ENCODE results near the gene ESYT2. TPM values are rescaled to one million over a fixed set of nuclear protein-coding genes. Genes with fewer than 3 reads are reported as not detected.

ESYT2 gene
- total and polyA plus RNA-seq, 9 of the 15 experiments (the other 6 are each of a cell fraction or from before 2014, with no cell fraction given): 5.8 to 86.9 (median 64.7) TPM

DNA sequence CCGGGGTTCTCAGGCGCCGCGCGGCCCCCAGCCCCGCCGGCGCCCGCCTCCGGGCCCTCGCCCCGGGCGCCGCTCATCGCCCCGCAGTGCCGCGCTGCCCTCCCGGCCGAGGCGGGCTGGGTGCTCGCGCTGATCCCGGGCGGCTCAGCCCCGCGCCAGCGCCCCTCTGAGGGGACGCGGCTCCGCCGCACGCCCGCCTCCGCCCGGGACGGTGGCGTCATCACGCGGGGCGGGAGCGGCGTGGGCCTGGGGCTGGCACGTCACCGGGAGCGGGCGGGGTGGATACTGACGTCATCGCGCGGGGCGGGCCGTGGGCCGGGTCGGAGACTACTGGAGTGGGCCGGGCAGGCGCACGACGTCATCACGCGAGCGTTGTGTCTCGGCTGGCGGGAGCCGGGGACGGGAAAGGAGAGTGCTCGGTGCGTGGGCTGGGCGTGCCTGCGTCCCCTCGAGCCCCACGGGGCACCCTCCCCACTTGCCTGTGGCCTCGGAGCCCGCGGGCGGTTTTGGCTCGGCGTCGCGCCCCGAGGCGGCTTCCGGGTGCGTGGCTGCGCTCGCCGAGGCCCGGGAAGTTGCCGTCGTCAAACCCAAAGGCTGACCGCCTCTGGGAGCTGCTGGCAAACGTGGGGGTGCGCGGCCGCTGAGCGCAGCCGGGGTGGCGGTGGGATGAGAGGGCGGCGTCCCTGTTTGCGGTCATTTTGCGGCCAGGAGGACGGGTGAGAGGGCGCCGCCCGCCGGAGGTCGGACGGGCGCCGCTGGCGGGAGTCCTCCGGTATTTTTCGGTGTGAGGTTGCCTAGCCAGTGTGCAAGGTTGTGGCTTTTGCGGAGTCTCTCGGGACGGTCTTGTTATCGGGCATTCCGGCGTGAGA lies at the start of gene ESYT2 (continued):
- TF ChIP-seq IRF2 (CRISPR knock-in tag; IDR thresholded peaks at IDR 0.05): no peak
- no peak for TF ChIP-seq ZNF668 (CRISPR knock-in tag; IDR thresholded peaks at IDR 0.05)
- TF ChIP-seq MTF1 (CRISPR knock-in tag; IDR thresholded peaks at IDR 0.05; ENCODE audit: borderline replicate concordance): no peak
- TF ChIP-seq SRSF3 (IDR thresholded peaks at IDR 0.05; ENCODE audit: insufficient read depth, low read length): 0 out of 2 replicates have a peak, but pooled peaks have one; percentile 35
- peak; percentile 38; the same call in 1 of the 2 replicates for TF ChIP-seq ZNF134 (CRISPR knock-in tag; conservative IDR thresholded peaks at IDR 0.05)
- peak; percentile 90 to 92 for TF ChIP-seq NRF1 (conservative IDR thresholded peaks at IDR 0.05 in 1 of 2, IDR thresholded peaks at IDR 0.05 in 1 of 2)
- TF ChIP-seq ADNP (tag; IDR thresholded peaks at IDR 0.05): no peak
- TF ChIP-seq ZSCAN29 (IDR thresholded peaks at IDR 0.05): peak; percentile 56; the same call in 1 of the 2 replicates
- no peak for TF ChIP-seq SAFB2 (IDR thresholded peaks at IDR 0.05; ENCODE audit: borderline replicate concordance, low read depth, low read length, severe bottlenecking)
- TF ChIP-seq CBX2 (IDR thresholded peaks at IDR 0.05; ENCODE audit: insufficient read depth, low read length, poor library complexity, severe bottlenecking): no peak
- peak; percentile 69 for TF ChIP-seq LEF1 (IDR thresholded peaks at IDR 0.05)
- peak; percentile 88 to 98; a peak in 3 of 4 replicates for TF ChIP-seq MLLT1 (IDR thresholded peaks at IDR 0.05)
- TF ChIP-seq SIRT6 (IDR thresholded peaks at IDR 0.05; ENCODE audit: low read depth, low read length): no peak
- TF ChIP-seq PHF8 (IDR thresholded peaks at IDR 0.05; ENCODE audit: borderline replicate concordance, low read length): peak; percentile 97
- peak; percentile 98 for TF ChIP-seq L3MBTL2 (IDR thresholded peaks at IDR 0.05)
- no peak for TF ChIP-seq ZKSCAN3 (CRISPR knock-in tag; IDR thresholded peaks at IDR 0.05)
- no peak for TF ChIP-seq SIX5 (IDR thresholded peaks at IDR 0.05; ENCODE audit: borderline replicate concordance in 1 of 2, insufficient read depth in 1 of 2, low read depth in 1 of 2, low read length in 2 of 2)
- TF ChIP-seq DDX20 (tag; IDR thresholded peaks at IDR 0.05; ENCODE audit: low read depth): no peak
- TF ChIP-seq TBP (optimal IDR thresholded peaks at IDR 0.05; ENCODE audit: low read depth, low read length): peak; percentile 75
- TF ChIP-seq ZNF175 (CRISPR knock-in tag; IDR thresholded peaks at IDR 0.05; ENCODE audit: low read depth): peak; percentile 83
- 0 out of 2 replicates have a peak, but pooled peaks have one; percentile 47 for TF ChIP-seq ZNF695 (CRISPR knock-in tag; IDR thresholded peaks at IDR 0.05)
- TF ChIP-seq TRIM28 (IDR thresholded peaks at IDR 0.05): no peak; the same call in 1 of the 2 replicates
- TF ChIP-seq, protein P1, sequence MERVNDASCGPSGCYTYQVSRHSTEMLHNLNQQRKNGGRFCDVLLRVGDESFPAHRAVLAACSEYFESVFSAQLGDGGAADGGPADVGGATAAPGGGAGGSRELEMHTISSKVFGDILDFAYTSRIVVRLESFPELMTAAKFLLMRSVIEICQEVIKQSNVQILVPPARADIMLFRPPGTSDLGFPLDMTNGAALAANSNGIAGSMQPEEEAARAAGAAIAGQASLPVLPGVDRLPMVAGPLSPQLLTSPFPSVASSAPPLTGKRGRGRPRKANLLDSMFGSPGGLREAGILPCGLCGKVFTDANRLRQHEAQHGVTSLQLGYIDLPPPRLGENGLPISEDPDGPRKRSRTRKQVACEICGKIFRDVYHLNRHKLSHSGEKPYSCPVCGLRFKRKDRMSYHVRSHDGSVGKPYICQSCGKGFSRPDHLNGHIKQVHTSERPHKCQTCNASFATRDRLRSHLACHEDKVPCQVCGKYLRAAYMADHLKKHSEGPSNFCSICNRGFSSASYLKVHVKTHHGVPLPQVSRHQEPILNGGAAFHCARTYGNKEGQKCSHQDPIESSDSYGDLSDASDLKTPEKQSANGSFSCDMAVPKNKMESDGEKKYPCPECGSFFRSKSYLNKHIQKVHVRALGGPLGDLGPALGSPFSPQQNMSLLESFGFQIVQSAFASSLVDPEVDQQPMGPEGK (CRISPR knock-in tag; IDR thresholded peaks at IDR 0.05; ENCODE audit: borderline replicate concordance): no peak
- TF ChIP-seq CHCHD3 (CRISPR knock-in tag; IDR thresholded peaks at IDR 0.05): peak; percentile 84; the same call in 1 of the 2 replicates
- TF ChIP-seq ZNF324 (CRISPR knock-in tag; IDR thresholded peaks at IDR 0.05): peak; percentile 19; the same call in 1 of the 2 replicates
- peak; percentile 77 for TF ChIP-seq BHLHE40 (IDR thresholded peaks at IDR 0.05; ENCODE audit: low read length)

Measured in K562 (cell line).